Rectal smooth muscle tissue (tissue), 1 donor: ENCODE data around the gene ATG3.

Source experiments
- H3K27ac ChIP-seq: one replicate; pipeline ENCODE4 v1.7.0; 2013; ENCODE audit warnings: low read depth, low read length, inconsistent platforms
- H3K27me3 ChIP-seq: one replicate; pipeline ENCODE4 v1.7.0; 2013; ENCODE audit warnings: low read length; ENCODE audit not compliant: control insufficient read depth, insufficient read depth
- H3K36me3 ChIP-seq: one replicate; pipeline ENCODE4 v1.7.0; 2013; ENCODE audit warnings: low read length; ENCODE audit not compliant: control insufficient read depth, insufficient read depth
- H3K4me1 ChIP-seq: one replicate; pipeline ENCODE4 v1.7.0; 2013; ENCODE audit warnings: low read length; ENCODE audit not compliant: control insufficient read depth, insufficient read depth
- H3K4me3 ChIP-seq: one replicate; pipeline ENCODE4 v1.7.0; 2013; ENCODE audit warnings: low read length
- H3K9ac ChIP-seq: one replicate; pipeline ENCODE4 v1.7.0; 2013; ENCODE audit warnings: low read length

The ATG3 gene

DNA sequence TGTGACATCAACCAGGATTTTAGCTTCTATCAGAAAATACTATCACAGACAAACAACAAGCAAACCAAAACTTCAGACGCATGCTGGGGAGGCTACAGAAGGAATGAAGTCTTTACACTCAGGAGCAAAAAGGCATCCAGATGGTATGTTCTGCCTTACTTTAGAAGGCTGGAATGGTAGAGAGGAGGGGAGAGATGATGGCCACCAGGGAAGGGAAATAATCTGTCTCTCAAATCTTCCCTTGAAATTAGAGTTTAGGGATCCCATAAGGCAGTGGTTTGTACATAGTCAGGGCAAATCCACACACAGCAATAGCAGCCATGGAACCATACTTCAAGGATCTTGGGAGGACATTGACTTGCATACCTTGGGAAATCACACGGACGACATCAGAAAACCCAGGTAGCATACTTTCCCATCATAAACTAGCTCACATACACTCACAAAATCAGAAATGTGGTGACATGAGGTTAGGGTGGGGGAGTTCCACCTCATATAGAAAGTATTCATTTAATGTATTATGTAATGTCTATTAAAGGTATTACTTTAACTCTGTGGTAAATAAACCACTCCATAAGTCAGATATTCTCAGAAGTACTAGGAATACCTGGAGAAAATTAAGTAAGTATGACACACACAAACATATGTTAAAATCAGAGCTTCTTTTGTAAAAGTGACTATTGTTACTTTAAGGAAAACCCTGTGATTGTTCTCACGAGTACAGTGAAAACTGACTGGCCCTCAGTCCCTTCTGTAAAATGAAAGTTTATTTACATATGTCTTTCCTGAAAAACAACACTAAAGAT, 71.9 kb downstream of the ATG3 start:
- no peaks in the 10 kb centered on the region for H3K36me3 ChIP-seq
- no peaks in the 10 kb centered on the region for H3K4me1 ChIP-seq
- H3K4me3 ChIP-seq = no peak overlapping the region
- H3K27me3 ChIP-seq = no peaks in the 10 kb centered on the region
- no peak overlapping the region for H3K9ac ChIP-seq
- no peak overlapping the region for H3K27ac ChIP-seq

DNA sequence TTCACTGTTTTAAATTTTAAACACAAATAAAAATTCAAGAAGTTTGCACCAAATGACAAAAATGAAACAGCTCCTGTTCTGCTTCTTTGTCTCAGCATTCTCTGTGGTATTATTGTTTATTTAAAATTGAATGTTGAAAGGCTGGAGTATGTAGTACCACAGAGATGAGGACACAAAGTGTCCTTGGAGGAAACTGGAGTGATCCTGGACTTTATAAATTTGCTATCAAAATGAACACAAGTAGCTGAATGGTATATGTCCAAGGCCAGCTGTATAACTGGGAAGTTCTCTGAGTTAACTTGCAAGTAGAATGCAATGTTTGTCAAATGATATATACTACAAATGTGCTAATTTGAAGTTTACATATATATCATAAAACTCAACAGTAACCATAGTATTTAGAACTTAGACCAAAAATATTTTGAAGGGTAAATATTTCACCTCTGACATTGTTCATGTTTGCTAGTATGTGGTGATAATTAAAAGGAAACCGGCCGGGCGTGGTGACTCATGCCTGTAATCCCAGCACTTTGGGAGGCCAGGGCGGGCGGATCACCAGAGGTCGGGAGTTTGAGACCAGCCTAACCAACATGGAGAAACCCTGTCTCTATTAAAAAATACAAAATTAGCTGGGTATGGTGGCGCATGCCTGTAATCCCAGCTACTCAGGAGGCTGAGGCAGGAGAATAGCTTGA, 74.8 kb downstream of the ATG3 start:
- no peaks in the 10 kb centered on the region for H3K36me3 ChIP-seq
- H3K27ac ChIP-seq = no peak overlapping the region
- no peaks in the 10 kb centered on the region for H3K27me3 ChIP-seq
- no peak overlapping the region for H3K4me3 ChIP-seq
- H3K9ac ChIP-seq = no peak overlapping the region
- H3K4me1 ChIP-seq = no peaks in the 10 kb centered on the region

- H3K36me3 ChIP-seq = no peaks in the 10 kb centered on the region
- no peak overlapping the region for H3K27ac ChIP-seq
- H3K4me1 ChIP-seq = no peaks in the 10 kb centered on the region
- H3K9ac ChIP-seq = no peak overlapping the region
- H3K27me3 ChIP-seq = no peaks in the 10 kb centered on the region
- no peak overlapping the region for H3K4me3 ChIP-seq
These were observed 77.4 kb downstream of the ATG3 start for GRCh38 chr3:112484352-112484751.

- H3K4me1 ChIP-seq = no peaks in the 10 kb centered on the region
- no peak overlapping the region for H3K27ac ChIP-seq
These were observed 79.1 kb downstream of the ATG3 start for GRCh38 chr3:112482675-112483074.

More at GRCh38 chr3:112482675-112483074, 79.1 kb downstream of the ATG3 start:
- Histone ChIP-seq H3K36me3 (no peaks in the 10 kb centered on the region), H3K27me3 (no peaks in the 10 kb centered on the region), H3K9ac (no peak overlapping the region), H3K4me3 (no peak overlapping the region)
